ENCODE results near the gene PTGES3L.

Gene PTGES3L

GRCh38 chr17:42919522-42920077, 60.3 kb downstream of the PTGES3L start:
- peak; percentile 3 for DNase-seq

- DNase-seq: peak; percentile 88
Measured at GRCh38 chr17:42918902-42919521, 60.9 kb downstream of the PTGES3L start.

Measured in NCI-H1105 treated with DMSO at 0.1 percent for 48 hours (cell line).